ENCODE measurements around the gene POLRMT. TPM values are rescaled to one million over a fixed set of nuclear protein-coding genes. Genes with fewer than 3 reads are reported as not detected.
"Not testable (repeated sequence)": the region's sequence is repeated elsewhere in the genome, so short reads cannot be mapped to it uniquely, and the experiment has no call there.

Gene POLRMT
- total and polyA plus RNA-seq, 2 experiments from 2014 or later = 38.7 to 60.7 TPM

DNA sequence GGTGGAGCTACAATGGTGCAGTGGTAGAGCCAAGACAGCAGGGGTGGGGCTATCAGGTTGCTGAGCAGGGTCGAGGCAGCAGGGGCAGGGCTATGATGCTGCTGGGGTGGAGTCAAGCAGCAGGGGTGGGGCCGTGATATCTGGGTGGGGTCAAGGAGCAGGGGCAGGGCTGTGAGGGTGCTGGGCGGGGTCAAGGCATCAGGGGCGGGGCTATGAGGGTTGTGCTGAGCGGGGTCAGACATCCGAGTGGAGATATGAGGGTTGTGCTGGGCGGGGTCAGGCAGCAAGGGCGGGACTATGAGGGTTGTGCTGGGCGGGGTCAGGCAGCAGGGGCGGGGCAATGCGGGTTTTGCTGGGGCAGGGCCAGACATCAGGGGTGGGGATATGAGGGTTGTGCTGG, 29.0 kb downstream of the POLRMT start:
- H3K79me2 ChIP-seq = no peaks in the 10 kb centered on the region
- H3K27me3 ChIP-seq = no peaks in the 10 kb centered on the region
- no peaks in the 10 kb centered on the region for H3K36me3 ChIP-seq (replicated peaks; ENCODE audit: insufficient read depth, low read depth)
- H3K9me3 ChIP-seq (ENCODE audit: low read depth) = no peaks in the 10 kb centered on the region
- no peak overlapping the region for H3K4me2 ChIP-seq
- 95% methylated on average over 4 of the region's 11 CpGs for WGBS (ENCODE audit: low lambda C conversion rate, missing lambda C conversion rate)
- no peak overlapping the region for H3K27ac ChIP-seq
- no peak for TF ChIP-seq EZH2phosphoT487 (IDR thresholded peaks at IDR 0.05; ENCODE audit: low read depth, severe bottlenecking, unreplicated experiment)
- TF ChIP-seq EZH2 (IDR thresholded peaks at IDR 0.05; ENCODE audit: borderline replicate concordance) = no peak
- TF ChIP-seq, protein P1, sequence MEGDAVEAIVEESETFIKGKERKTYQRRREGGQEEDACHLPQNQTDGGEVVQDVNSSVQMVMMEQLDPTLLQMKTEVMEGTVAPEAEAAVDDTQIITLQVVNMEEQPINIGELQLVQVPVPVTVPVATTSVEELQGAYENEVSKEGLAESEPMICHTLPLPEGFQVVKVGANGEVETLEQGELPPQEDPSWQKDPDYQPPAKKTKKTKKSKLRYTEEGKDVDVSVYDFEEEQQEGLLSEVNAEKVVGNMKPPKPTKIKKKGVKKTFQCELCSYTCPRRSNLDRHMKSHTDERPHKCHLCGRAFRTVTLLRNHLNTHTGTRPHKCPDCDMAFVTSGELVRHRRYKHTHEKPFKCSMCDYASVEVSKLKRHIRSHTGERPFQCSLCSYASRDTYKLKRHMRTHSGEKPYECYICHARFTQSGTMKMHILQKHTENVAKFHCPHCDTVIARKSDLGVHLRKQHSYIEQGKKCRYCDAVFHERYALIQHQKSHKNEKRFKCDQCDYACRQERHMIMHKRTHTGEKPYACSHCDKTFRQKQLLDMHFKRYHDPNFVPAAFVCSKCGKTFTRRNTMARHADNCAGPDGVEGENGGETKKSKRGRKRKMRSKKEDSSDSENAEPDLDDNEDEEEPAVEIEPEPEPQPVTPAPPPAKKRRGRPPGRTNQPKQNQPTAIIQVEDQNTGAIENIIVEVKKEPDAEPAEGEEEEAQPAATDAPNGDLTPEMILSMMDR (IDR thresholded peaks at IDR 0.05; ENCODE audit: poor library complexity) = no peak
- H4K20me1 ChIP-seq (ENCODE audit: insufficient read depth, poor library complexity, severe bottlenecking) = no peaks in the 10 kb centered on the region
- DNase-seq (ENCODE audit: low spot score) = no peak
- H3K4me3 ChIP-seq = no peak overlapping the region
- H3K4me1 ChIP-seq (ENCODE audit: insufficient read depth) = no peaks in the 10 kb centered on the region
- no peaks in the 10 kb centered on the region for H3K9me2 ChIP-seq (replicated peaks; ENCODE audit: insufficient read depth)
- no peak overlapping the region for H2AFZ ChIP-seq

DNA sequence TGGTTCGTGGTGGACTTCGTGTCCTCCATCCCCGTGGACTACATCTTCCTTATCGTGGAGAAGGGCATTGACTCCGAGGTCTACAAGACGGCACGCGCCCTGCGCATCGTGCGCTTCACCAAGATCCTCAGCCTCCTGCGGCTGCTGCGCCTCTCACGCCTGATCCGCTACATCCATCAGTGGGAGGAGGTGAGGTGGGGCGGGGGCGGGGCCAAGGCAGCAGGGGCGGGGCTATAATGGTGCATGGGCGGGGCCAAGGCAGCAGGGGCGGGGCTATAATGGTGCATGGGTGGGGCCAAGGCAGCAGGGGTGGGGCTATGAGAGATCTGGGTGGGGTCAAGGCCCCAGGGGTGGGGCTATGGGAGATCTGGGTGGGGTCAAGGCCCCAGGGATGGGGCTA, 29.6 kb downstream of the POLRMT start:
- H3K27me3 ChIP-seq; H2AFZ ChIP-seq; H3K9me3 ChIP-seq (ENCODE audit: low read depth); DNase-seq (ENCODE audit: low spot score); H3K79me2 ChIP-seq; H3K4me2 ChIP-seq; H3K36me3 ChIP-seq (replicated peaks; ENCODE audit: insufficient read depth, low read depth); H3K4me1 ChIP-seq (ENCODE audit: insufficient read depth); H4K20me1 ChIP-seq (ENCODE audit: insufficient read depth, poor library complexity, severe bottlenecking); H3K9me2 ChIP-seq (replicated peaks; ENCODE audit: insufficient read depth); H3K4me3 ChIP-seq; H3K27ac ChIP-seq: not testable (repeated sequence)
- 98% methylated on average over 15 of the region's 20 CpGs for WGBS (ENCODE audit: low lambda C conversion rate, missing lambda C conversion rate)

GRCh38 chr19:603302-603639, 30.1 kb downstream of the POLRMT start:
- WGBS (ENCODE audit: low lambda C conversion rate, missing lambda C conversion rate) = 97% methylated on average over 10 of the region's 13 CpGs
- not testable (repeated sequence) for H3K36me3 ChIP-seq (replicated peaks; ENCODE audit: insufficient read depth, low read depth)

GRCh38 chr19:602391-603301, 30.7 kb downstream of the POLRMT start:
- Histone ChIP-seq H3K36me3 (replicated peaks; ENCODE audit: insufficient read depth, low read depth) (no peaks in the 10 kb centered on the region), H3K4me3 (no peak overlapping the region), H3K79me2 (no peaks in the 10 kb centered on the region), H3K4me2 (no peak overlapping the region), H2AFZ (no peak overlapping the region), H3K9me2 (replicated peaks; ENCODE audit: insufficient read depth) (no peaks in the 10 kb centered on the region), H4K20me1 (ENCODE audit: insufficient read depth, poor library complexity, severe bottlenecking) (no peaks in the 10 kb centered on the region), H3K27me3 (no peaks in the 10 kb centered on the region), H3K9me3 (ENCODE audit: low read depth) (no peaks in the 10 kb centered on the region), H3K27ac (no peak overlapping the region), H3K4me1 (ENCODE audit: insufficient read depth) (no peaks in the 10 kb centered on the region)
- no peak for DNase-seq (ENCODE audit: low spot score)
- no peak for TF ChIP-seq EZH2 (IDR thresholded peaks at IDR 0.05; ENCODE audit: borderline replicate concordance)
- 96% methylated on average over 23 of the region's 35 CpGs for WGBS (ENCODE audit: low lambda C conversion rate, missing lambda C conversion rate)

More at GRCh38 chr19:603302-603639, 30.1 kb downstream of the POLRMT start:
- not testable (repeated sequence) for H3K27me3 ChIP-seq; H3K27ac ChIP-seq; H3K4me2 ChIP-seq; DNase-seq (ENCODE audit: low spot score); H4K20me1 ChIP-seq (ENCODE audit: insufficient read depth, poor library complexity, severe bottlenecking); H3K9me2 ChIP-seq (replicated peaks; ENCODE audit: insufficient read depth); H3K4me3 ChIP-seq; H3K4me1 ChIP-seq (ENCODE audit: insufficient read depth); H3K79me2 ChIP-seq; H3K9me3 ChIP-seq (ENCODE audit: low read depth); H2AFZ ChIP-seq

DNA sequence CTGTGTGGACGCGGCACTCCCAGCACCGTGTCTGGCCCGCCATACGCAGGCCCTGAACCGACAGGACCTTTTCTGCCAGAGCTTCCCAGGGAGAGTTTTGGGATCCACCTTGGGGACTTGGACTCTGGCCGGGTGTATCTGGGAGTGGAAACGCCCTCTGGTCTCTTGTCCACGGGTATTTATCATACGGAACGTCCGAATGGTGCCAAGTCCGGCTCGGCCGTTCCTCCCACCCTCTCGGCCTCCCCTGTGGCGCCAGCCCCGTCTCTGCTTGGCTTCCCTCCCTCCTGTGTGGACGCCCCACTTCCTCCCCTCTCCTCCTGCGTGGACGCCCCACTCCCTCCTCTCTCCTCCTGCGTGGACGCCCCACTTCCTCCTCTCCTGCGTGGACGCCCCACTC, 31.5 kb downstream of the POLRMT start:
- no peaks in the 10 kb centered on the region for H4K20me1 ChIP-seq (ENCODE audit: insufficient read depth, poor library complexity, severe bottlenecking)
- no peaks in the 10 kb centered on the region for H3K79me2 ChIP-seq
- no peaks in the 10 kb centered on the region for H3K4me1 ChIP-seq (ENCODE audit: insufficient read depth)
- H3K9me2 ChIP-seq (replicated peaks; ENCODE audit: insufficient read depth) = no peaks in the 10 kb centered on the region
- no peaks in the 10 kb centered on the region for H3K9me3 ChIP-seq (ENCODE audit: low read depth)
- 96% methylated on average over 10 of the region's 25 CpGs for WGBS (ENCODE audit: low lambda C conversion rate, missing lambda C conversion rate)
- DNase-seq (ENCODE audit: low spot score) = no peak
- no peak overlapping the region for H3K4me2 ChIP-seq
- H3K36me3 ChIP-seq (replicated peaks; ENCODE audit: insufficient read depth, low read depth) = no peaks in the 10 kb centered on the region
- no peak overlapping the region for H3K4me3 ChIP-seq
- H3K27me3 ChIP-seq = no peaks in the 10 kb centered on the region
- no peak for TF ChIP-seq EZH2 (IDR thresholded peaks at IDR 0.05; ENCODE audit: borderline replicate concordance)
- TF ChIP-seq, protein P1 (IDR thresholded peaks at IDR 0.05; ENCODE audit: poor library complexity) = no peak
- TF ChIP-seq EZH2phosphoT487 (IDR thresholded peaks at IDR 0.05; ENCODE audit: low read depth, severe bottlenecking, unreplicated experiment) = no peak
- H3K27ac ChIP-seq = no peak overlapping the region
- no peak overlapping the region for H2AFZ ChIP-seq

Measured in hepatocyte (in vitro differentiated cells).